WI38 (cell line): ENCODE results near the gene SAMD4B.
A peak's percentile ranks its signal among the peaks of the same experiment; 100 is the strongest.

Experiments
- H3K4me3 ChIP-seq: 2 replicates; pipeline ENCODE4 v1.5.1; 2011; ENCODE audit warnings: low read depth, mild to moderate bottlenecking, control low read depth, low read length
- CTCF ChIP-seq: IDR thresholded peaks from 2 replicates; pipeline ENCODE4 v1.5.1; 2012; ENCODE audit warnings: low read depth, mild to moderate bottlenecking, control low read depth, low read length

Gene SAMD4B

GRCh38 chr19:39413911-39414608 lies 71.8 kb downstream of the SAMD4B start:
- TF ChIP-seq CTCF, result no peak
- H3K4me3 ChIP-seq, result peak overlapping the region; percentile 89

GRCh38 chr19:39415111-39416046 lies 73.2 kb downstream of the SAMD4B start:
- TF ChIP-seq CTCF, result no peak

GRCh38 chr19:39416152-39417120 lies 74.2 kb downstream of the SAMD4B start:
- no peak for TF ChIP-seq CTCF
- no peak overlapping the region for H3K4me3 ChIP-seq

More at GRCh38 chr19:39415111-39416046, 73.2 kb downstream of the SAMD4B start:
- H3K4me3 ChIP-seq, result peak overlapping the region; percentile 89

GRCh38 chr19:39417463-39418181 lies 75.4 kb downstream of the SAMD4B start:
- no peak overlapping the region for H3K4me3 ChIP-seq
- TF ChIP-seq CTCF, result no peak

- no peak overlapping the region for H3K4me3 ChIP-seq
- no peak for TF ChIP-seq CTCF
Observed at GRCh38 chr19:39419003-39419402, 76.8 kb downstream of the SAMD4B start.

- no peak for TF ChIP-seq CTCF
- no peak overlapping the region for H3K4me3 ChIP-seq
Observed at GRCh38 chr19:39420769-39421168, 78.5 kb downstream of the SAMD4B start.
